ENCODE data around the gene ZXDC.

The ZXDC gene

DNA sequence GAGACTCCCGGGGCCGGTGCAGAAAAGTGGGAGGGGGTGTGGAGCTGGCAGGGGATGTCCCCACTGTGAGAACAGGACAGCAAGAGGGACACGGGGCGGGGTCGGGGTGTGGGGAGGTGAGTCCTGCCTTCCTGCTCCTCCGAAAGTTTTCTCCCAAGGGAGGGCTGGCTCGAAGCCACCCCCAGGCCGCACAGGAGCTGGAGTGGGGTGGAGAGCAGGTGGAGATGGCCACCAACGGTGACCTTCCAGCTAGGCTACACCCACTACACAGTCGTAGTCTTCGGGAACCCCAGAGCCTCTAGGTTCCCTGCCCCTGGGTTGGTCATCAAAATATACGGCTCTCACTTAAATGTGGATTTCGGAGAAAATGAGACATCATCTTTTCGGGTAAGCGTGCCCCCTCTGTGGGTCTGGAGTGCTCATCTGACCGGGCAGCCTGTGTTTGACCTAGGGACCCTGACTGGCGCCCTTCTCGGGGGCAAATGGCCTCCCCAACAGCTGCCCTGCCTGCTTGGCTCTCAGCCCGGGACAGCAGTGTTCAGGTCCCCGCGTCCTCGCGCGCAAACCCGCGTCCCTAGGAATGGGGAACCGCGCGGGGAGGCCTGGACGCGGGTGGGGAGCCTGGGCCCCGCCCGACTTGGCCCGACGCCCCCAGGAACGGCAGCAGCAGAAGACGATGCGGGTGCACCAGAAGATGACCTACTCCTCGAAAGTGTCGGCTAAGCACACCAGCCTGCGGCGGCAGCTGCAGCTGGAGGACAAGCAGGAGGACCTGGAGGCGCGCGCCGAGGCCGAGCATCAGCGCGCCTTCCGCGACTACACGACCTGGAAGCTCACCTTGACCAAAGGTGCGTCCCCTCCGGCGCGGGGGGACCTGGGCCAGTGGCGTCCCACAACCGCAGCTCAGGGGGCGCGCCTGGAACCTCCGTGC is 59.8 kb downstream of the ZXDC start:
- DNase-seq (ENCODE audit: low read depth), result no peak

DNA sequence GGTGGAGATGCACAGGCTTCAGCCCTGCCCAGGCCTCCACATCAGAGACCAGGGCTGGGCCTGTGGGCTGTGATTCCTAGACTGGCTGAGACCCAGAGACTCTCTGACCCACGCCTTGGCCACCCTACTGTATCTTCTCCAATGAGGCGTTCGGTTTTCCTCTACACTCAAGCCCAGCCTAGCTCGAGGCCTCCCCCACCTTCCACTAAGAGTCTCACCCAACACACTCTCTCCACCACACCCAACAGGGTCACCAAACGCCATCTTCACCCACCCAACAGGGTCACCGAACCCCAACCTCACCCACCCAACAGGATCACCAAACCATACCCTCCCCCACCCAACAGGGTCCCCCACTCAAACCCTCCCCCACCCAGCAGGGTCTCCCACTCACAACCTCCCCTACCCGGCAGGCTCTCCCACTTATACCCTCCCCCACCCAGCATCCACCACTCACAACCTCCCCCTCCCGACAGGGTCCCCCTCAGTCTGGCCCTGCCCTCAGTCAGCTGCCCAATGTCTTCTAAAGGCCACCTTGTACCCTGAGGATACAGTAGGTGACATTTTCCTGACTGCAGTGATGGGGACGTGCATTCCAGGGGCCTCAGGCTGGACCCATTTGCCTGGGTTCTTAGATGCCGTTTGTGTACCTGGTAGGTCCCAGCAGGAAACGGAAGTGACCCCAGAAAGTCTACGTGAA is 60.6 kb downstream of the ZXDC start:
- DNase-seq (ENCODE audit: low read depth), result no peak

DNA sequence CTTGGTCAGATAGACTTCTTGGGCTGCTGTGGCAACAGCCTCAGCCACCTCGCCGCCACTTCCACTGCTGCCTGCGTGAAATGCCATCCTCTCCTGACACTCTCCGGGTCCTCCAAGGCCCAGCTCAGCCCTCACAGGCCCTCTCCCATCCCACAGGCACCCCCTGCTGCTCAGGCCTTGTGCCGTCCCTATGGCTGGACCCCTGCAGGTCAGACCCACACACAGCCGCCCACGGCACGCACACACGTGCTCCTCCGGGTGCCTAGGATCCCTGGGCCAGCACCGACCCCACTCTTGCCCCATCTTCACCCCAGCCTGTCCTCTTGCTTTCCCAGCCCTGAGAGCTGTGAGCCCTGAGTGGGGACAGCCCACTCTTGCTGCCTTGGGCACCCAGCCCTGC is 61.3 kb downstream of the ZXDC start:
- DNase-seq (ENCODE audit: low read depth), result no peak

DNA sequence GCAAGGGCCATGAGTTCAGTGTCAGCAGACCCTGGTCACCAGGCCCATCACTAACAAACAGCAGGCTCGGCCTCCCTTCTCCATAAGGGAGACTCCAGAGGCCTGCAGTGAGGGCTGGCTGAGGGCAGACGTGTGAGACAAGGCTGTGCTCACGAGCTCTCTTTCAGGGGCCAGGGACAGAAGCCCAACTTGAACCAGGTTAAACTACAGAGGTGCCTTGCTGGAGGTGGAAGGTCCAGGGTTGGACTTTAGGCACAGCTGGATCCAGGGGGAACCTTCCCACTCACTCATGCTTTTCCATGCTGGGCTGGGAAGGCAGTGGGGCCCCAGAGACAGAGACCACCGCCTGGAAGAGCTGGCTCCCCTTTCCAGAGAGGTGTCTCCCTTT is 62.0 kb downstream of the ZXDC start:
- DNase-seq (ENCODE audit: low read depth), result no peak

- no peak for DNase-seq (ENCODE audit: low read depth)
Measured at GRCh38 chr3:126412841-126413692, 62.6 kb downstream of the ZXDC start.

- DNase-seq (ENCODE audit: low read depth), result no peak
Measured at GRCh38 chr3:126408099-126408498, 67.6 kb downstream of the ZXDC start.

DNA sequence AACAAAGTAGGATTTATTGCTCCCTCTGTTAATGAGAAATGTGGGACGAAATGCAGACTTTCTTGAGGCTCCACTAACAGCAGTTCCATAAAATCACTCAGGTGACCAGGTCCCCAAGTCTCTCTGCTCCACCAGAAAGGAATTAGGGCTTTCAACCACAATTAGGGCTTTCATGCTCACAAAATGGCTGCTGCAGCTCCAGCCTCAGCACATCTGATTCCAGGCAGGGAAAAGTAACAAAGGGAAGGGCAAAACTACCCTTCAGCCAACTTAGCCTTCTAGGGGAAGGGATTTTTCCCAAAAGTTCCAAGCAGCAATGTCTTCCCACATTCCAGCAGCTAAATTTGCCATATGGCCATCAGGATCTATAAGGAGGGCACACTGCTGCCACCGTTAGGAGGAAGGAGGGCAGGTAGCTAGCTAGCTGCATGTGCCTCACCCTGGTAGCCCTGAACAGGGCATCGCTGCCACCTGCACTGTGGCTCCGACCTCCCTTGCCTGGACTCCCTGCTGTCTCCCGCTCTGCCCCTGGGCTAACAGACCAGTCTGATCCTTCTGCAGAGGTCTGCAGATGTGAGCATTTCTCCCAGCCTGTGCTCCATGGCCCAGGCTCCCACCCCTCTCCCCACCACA is 68.2 kb downstream of the ZXDC start:
- no peak for DNase-seq (ENCODE audit: low read depth)

DNA sequence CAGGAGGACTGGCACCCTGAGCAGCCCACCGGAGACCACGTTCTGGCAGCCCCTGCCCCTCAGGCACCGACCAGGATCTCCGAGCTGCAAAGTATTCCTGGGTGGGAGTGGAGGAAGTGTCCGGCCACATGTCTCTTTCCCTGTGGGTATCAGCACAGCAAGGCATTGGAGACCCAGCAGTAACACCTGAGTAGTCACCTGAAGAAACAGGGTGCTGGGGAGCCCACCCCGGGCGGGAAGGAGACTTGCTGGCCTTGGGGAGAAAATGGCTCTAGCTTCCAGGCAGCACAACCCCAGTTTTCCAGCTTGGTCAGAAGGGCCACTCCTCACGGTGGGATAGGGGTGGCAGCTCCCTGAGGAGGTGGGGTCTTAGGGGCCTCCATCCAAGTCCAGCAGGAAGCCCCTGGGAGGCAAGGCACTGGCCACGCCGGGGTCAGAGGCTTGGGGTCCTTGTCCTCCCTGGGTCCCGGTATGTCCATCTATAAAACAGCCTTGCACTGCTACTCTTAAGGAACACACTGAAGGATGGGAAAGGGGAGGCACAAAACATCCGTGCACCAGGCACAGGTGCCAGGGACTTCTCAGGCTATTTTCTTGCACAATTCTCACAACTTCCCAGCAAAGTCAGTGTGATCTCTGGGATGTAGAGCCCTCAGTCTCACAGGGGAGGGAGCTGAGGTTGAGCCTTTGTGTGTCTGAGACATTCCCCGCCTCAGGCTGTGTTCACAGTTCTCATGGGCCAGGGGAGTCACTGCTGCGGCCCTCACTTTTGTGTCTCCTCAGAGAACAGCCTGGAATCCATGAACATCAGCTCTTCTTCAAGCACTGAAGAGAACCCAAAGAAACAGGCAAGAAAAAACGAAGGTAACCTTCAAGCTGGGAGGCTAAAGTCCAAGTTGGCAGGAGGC is 69.0 kb downstream of the ZXDC start:
- no peak for DNase-seq (ENCODE audit: low read depth)

GRCh38 chr3:126402666-126403302 is 72.9 kb downstream of the ZXDC start:
- DNase-seq (ENCODE audit: low read depth), result no peak

DNA sequence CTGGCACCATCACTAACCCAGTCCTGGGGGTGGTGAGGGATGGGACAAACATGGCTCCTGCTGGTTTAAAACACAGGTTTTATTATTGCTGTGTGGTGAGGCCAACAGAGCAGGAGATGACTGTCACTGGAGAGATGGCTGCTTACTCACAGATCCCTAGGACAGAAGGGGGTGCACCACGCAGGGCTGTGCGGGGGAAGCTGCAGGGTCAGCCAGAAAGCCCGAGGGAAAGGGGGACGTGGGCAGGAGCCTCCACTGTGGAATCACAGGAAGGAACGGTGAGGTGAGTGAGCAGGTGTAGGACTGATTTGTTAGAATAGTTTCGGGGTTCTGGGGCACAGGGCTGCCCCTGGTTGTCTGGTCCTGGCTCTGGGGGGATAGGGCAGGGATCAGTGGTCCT is 73.5 kb downstream of the ZXDC start:
- DNase-seq (ENCODE audit: low read depth), result no peak

GRCh38 chr3:126401611-126402160 is 74.0 kb downstream of the ZXDC start:
- no peak for DNase-seq (ENCODE audit: low read depth)

DNA sequence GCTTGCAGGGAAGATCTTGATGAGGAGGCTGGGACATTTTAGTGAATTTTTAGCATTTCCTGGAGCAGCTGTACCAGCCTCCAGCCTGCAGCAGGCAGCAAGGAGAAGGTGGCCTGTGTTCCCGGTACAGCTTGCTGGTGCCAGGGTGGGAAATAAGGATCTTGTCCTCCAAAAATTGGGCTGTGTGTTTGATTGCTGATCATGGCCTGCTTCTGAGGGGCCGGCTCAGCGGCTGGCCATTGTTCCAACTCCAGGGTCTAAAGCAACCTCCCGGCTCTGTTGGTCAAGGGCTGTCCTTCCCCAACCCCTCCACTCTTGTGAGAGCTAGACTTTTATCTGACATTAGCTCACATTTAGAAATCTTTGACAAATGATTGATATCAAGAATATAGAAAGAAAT is 75.9 kb downstream of the ZXDC start:
- DNase-seq (ENCODE audit: low read depth), result no peak

DNA sequence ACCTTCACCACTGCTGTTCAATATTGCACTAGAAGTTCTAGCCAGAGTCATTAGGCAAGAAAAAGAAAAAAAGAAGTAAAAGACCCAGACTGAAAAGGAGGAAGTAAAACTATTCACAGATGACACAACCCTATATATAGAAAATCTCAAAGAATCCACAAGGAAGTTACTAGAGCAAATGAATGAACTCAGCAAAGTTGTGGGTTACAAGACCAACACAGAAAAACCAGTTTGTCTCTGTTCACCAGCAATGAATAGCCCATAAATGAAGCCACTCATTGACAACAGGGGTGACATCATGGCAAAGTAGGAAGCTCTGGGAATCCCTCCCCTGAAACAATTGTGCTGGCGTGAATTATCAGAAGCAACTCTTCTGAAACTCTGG is 76.3 kb downstream of the ZXDC start:
- no peak for DNase-seq (ENCODE audit: low read depth)

DNA sequence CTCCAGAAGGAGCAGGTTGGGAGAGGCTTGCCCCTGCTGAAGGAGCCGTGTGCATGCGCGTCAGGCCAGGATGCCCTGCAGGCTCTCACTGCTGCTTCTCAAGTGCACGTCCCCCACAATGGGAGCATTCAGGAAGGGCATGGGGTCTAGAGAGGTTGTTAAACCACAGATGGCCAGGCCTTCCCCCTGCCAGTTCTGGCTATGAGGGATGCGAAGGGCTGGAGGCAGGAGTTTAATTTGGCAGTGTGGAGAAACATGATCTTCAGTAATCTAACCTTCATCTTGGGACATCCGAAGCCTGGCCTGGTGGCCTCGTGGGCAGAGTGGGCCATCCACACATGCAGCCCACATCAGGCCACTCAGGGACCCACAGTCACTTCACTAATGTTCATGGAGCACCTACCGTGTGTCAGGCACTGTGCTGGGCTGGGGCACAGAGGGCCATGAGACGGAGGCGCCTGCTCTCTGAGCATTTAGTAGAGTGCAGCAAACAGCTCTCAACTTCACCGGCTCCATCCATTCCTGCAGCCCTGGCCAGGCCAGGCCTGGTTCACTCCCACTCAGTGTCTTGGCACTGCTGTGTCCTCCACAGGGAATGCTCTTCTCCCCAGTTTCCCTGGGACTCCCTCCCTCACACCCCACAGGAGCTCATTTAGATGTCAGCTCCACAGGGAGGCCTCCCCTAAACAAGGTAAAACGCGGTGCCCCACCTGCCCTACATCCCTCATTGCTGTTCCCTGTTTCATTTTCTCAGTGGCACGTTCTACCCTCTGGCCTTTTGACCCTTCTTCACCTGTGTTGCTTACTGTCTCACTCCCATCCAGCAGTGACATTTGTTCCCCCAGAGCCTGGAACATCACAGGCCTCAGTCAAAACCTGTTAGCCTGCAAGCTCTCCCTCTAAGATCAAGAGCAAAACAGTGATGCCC is 77.0 kb downstream of the ZXDC start:
- no peak for DNase-seq (ENCODE audit: low read depth)

DNA sequence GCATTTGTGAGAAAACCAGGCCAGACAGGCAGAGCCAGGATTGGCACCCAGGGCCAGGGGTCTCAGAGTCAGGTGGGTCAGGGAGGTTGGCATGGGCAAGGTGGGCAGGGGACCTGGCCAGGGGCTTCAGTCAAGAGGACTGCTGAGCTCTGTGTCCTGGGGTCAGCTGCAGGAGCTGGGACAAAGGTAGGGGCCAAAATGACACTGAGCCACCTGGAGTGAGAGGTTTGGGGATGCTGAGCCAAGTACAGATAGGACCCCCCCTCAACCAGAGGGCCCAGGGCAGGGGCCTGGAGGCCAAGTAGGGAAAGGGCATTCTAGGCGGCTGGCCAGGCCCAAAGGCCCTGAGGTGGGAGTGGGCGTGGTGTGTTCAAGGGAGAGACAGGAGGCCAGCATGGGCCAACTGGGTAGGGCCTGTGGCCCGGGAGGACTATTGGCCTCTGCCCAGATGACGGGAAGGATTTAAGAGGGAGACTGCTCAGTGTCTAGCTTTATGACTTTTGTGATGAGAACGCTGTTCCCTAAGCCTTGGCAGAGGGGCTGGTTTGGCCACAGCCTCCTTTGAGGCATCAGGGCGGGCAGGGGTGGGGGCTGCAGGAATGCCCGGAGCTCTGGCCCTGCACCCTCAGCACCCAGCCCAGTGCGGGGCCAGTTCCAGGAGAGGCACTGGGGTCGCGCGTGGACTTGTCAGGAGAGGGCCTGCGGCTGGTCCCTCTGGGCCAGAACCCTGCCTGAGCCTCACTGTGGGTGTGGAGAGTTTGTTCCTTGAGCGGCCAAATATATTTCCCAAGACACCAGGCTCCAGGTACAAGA is 77.9 kb downstream of the ZXDC start:
- DNase-seq (ENCODE audit: low read depth), result no peak

DNA sequence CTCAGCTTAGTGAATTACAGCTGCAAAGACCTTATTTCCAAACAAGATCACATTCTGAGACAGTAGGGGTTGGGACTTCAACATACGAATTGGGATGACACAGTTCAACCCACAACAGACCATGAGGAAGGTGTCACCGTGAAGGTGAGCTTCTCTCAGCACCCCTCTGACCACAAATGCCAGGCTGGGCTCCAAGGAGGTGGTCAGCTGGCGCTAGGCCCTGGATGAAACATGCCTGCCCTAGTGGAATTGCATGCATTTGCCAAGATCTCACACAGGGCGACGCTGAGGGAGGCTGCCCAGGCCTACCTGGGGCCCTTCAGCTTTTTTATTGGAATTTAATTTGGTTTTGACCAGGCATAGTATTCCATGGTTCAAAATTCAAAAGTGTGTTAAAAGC is 79.2 kb downstream of the ZXDC start:
- DNase-seq (ENCODE audit: low read depth), result no peak

- no peak for DNase-seq (ENCODE audit: low read depth)
Measured at GRCh38 chr3:126395846-126396513, 79.7 kb downstream of the ZXDC start.

DNA sequence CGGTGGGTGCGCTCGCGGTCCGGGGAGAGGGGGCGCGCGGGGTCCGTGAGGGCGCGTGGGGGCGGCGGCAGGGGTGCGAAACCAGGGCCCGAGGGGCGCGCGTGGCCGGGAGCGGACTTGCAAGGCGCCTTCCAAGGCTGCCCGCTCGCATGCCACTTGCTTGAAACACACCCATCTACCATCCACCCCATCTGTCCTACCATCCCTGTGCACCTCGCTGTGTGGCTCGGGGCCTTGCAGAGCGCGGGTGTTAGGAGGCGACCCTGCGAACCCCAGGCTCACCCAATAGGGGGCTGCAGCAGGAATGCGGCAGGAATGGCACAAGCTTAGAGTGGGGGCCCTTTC is 80.7 kb downstream of the ZXDC start:
- no peak for DNase-seq (ENCODE audit: low read depth)

Measured in activated T-cell treated with anti-CD3 and anti-CD28 coated beads for 1 hour (primary cell).